ENCODE results near the gene ZNF302. TPM values are rescaled to one million over a fixed set of nuclear protein-coding genes. Genes with fewer than 3 reads are reported as not detected.

Gene ZNF302
- total and polyA plus RNA-seq, 2 experiments from 2014 or later = 16.6 to 27.4 TPM

DNA sequence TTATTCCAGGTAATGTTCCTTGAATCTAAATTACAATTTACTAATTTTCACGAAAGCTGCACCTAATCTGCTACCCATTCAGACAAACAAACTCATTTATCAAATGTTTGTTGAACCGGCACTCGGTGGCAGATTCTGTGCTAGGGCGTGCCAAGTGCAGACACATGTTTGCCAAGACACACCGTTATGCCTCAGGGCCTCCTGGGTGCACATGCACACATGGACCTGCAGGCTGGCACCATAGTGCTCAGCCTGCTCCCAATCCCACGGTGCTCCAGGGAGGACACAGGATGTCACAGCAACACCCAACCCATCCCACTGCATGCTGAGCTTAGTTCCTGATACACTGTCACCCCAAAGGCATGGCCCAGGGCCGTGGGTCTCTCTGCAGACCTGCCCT, 8.2 kb upstream of the ZNF302 start (continued):
- no peak for TF ChIP-seq ZNF331 (CRISPR knock-in tag; IDR thresholded peaks at IDR 0.05; ENCODE audit: low read depth)

GRCh38 chr19:34671972-34672371, 5.5 kb upstream of the ZNF302 start:
- H3K27me3 Mint-ChIP-seq (ENCODE audit: insufficient read depth, low read depth, poor library complexity) = peaks cover 9% of the 10 kb centered on the region
- Histone ChIP-seq H3K36me3 (ENCODE audit: insufficient read depth) (no peaks in the 10 kb centered on the region), H2AFZ (no peak overlapping the region), H3K27me3 (ENCODE audit: insufficient read depth) (peaks cover 14% of the 10 kb centered on the region; the same call in 1 of the 2 replicates), H3F3A (replicated peaks; ENCODE audit: low read depth) (no peaks in the 10 kb centered on the region), H3K79me2 (replicated peaks; ENCODE audit: insufficient read depth) (no peaks in the 10 kb centered on the region), H3K4me3 (no peak overlapping the region), H3K4me2 (no peak overlapping the region), H3K9me2 (ENCODE audit: insufficient read depth) (peaks cover 7% of the 10 kb centered on the region; the same call in 1 of the 2 replicates), H3K4me1 (ENCODE audit: insufficient read depth) (peaks cover 7% of the 10 kb centered on the region), H4K20me1 (replicated peaks; ENCODE audit: insufficient read depth) (no peaks in the 10 kb centered on the region), H3K27ac (ENCODE audit: low read depth) (no peak overlapping the region)
- H3K4me3 Mint-ChIP-seq = no peak overlapping the region
- DNase-seq (ENCODE audit: low spot score) (no peak), ATAC-seq (no peak)
- H3K4me1 Mint-ChIP-seq = peaks cover 13% of the 10 kb centered on the region
- no peaks in the 10 kb centered on the region; the same call in 2 of the 3 replicates for H3K36me3 Mint-ChIP-seq (ENCODE audit: low read depth)
- H3K27ac Mint-ChIP-seq = no peak overlapping the region
- TF ChIP-seq NANOG (IDR thresholded peaks at IDR 0.05; ENCODE audit: borderline replicate concordance) = no peak
- TF ChIP-seq CTCF (conservative IDR thresholded peaks at IDR 0.05; ENCODE audit: low read depth in 2 of 2) = no peak
- TF ChIP-seq JUNB (IDR thresholded peaks at IDR 0.05; ENCODE audit: unreplicated experiment) = no peak
- TF ChIP-seq CREB1 (CRISPR knock-in tag; IDR thresholded peaks at IDR 0.05; ENCODE audit: low read depth) = no peak
- no peak for TF ChIP-seq POLR2AphosphoS5 (IDR thresholded peaks at IDR 0.05; ENCODE audit: low read depth)
- TF ChIP-seq, protein P1, sequence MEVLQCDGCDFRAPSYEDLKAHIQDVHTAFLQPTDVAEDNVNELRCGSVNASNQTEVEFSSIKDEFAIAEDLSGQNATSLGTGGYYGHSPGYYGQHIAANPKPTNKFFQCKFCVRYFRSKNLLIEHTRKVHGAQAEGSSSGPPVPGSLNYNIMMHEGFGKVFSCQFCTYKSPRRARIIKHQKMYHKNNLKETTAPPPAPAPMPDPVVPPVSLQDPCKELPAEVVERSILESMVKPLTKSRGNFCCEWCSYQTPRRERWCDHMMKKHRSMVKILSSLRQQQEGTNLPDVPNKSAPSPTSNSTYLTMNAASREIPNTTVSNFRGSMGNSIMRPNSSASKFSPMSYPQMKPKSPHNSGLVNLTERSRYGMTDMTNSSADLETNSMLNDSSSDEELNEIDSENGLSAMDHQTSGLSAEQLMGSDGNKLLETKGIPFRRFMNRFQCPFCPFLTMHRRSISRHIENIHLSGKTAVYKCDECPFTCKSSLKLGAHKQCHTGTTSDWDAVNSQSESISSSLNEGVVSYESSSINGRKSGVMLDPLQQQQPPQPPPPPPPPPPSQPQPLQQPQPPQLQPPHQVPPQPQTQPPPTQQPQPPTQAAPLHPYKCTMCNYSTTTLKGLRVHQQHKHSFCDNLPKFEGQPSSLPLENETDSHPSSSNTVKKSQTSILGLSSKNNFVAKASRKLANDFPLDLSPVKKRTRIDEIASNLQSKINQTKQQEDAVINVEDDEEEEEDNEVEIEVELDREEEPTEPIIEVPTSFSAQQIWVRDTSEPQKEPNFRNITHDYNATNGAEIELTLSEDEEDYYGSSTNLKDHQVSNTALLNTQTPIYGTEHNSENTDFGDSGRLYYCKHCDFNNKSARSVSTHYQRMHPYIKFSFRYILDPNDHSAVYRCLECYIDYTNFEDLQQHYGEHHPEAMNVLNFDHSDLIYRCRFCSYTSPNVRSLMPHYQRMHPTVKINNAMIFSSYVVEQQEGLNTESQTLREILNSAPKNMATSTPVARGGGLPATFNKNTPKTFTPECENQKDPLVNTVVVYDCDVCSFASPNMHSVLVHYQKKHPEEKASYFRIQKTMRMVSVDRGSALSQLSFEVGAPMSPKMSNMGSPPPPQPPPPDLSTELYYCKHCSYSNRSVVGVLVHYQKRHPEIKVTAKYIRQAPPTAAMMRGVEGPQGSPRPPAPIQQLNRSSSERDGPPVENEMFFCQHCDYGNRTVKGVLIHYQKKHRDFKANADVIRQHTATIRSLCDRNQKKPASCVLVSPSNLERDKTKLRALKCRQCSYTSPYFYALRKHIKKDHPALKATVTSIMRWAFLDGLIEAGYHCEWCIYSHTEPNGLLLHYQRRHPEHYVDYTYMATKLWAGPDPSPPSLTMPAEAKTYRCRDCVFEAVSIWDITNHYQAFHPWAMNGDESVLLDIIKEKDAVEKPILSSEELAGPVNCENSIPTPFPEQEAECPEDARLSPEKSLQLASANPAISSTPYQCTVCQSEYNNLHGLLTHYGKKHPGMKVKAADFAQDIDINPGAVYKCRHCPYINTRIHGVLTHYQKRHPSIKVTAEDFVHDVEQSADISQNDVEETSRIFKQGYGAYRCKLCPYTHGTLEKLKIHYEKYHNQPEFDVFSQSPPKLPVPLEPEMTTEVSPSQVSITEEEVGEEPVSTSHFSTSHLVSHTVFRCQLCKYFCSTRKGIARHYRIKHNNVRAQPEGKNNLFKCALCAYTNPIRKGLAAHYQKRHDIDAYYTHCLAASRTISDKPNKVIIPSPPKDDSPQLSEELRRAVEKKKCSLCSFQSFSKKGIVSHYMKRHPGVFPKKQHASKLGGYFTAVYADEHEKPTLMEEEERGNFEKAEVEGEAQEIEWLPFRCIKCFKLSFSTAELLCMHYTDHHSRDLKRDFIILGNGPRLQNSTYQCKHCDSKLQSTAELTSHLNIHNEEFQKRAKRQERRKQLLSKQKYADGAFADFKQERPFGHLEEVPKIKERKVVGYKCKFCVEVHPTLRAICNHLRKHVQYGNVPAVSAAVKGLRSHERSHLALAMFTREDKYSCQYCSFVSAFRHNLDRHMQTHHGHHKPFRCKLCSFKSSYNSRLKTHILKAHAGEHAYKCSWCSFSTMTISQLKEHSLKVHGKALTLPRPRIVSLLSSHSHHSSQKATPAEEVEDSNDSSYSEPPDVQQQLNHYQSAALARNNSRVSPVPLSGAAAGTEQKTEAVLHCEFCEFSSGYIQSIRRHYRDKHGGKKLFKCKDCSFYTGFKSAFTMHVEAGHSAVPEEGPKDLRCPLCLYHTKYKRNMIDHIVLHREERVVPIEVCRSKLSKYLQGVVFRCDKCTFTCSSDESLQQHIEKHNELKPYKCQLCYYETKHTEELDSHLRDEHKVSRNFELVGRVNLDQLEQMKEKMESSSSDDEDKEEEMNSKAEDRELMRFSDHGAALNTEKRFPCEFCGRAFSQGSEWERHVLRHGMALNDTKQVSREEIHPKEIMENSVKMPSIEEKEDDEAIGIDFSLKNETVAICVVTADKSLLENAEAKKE (CRISPR knock-in tag; IDR thresholded peaks at IDR 0.05) = no peak
- no peak for TF ChIP-seq STAT1 (IDR thresholded peaks at IDR 0.05; ENCODE audit: unreplicated experiment)
- TF ChIP-seq REST (IDR thresholded peaks at IDR 0.05; ENCODE audit: unreplicated experiment) = no peak
- TF ChIP-seq EZH2 (IDR thresholded peaks at IDR 0.05; ENCODE audit: low read depth, unreplicated experiment) = no peak
- no peak for TF ChIP-seq ZNF114 (CRISPR knock-in tag; IDR thresholded peaks at IDR 0.05)
- no peak for TF ChIP-seq ETS1 (IDR thresholded peaks at IDR 0.05)
- no peak for TF ChIP-seq EZH2phosphoT487 (IDR thresholded peaks at IDR 0.05; ENCODE audit: unreplicated experiment)
- no peaks in the 10 kb centered on the region for H3K9me3 Mint-ChIP-seq
